Activated CD4-positive, CD25-positive, alpha-beta regulatory T cell treated with anti-CD3 and anti-CD28 coated beads, Interleukin-2, amount 50 U/mL, for 24 hours (primary cell): Measurements from ENCODE around the gene LPAR1.

Source experiments
- ATAC-seq, 2 donors: fragments of 150-1000 bp; cut with Tn5 transposase; one replicate each; pipeline ENCODE4 v1.10.0; 2021; ENCODE audit warnings: mild to moderate bottlenecking in 1 of 2, moderate library complexity in 1 of 2

LPAR1 gene

GRCh38 chr9:111037356-111037707, 938 bp downstream of the LPAR1 start:
- no peak for ATAC-seq

- ATAC-seq = no peak
Observed at GRCh38 chr9:111036946-111037345, 1.3 kb downstream of the LPAR1 start.

- ATAC-seq = no peak
Observed at GRCh38 chr9:111036429-111036789, 1.9 kb downstream of the LPAR1 start.

GRCh38 chr9:111035543-111036428, 2.5 kb downstream of the LPAR1 start:
- ATAC-seq = no peak

- ATAC-seq = no peak
Observed at GRCh38 chr9:111034898-111035539, 3.3 kb downstream of the LPAR1 start.

- ATAC-seq = no peak
Observed at GRCh38 chr9:111034170-111034897, 3.9 kb downstream of the LPAR1 start.

GRCh38 chr9:111030492-111030891, 7.8 kb downstream of the LPAR1 start:
- ATAC-seq = no peak

- ATAC-seq = no peak
Observed at GRCh38 chr9:111029260-111029659, 9.0 kb downstream of the LPAR1 start.

- no peak for ATAC-seq
Observed at GRCh38 chr9:111027798-111028197, 10.5 kb downstream of the LPAR1 start.

GRCh38 chr9:111023128-111023527, 15.1 kb downstream of the LPAR1 start:
- no peak for ATAC-seq

GRCh38 chr9:111020594-111020993, 17.7 kb downstream of the LPAR1 start:
- no peak for ATAC-seq

- no peak for ATAC-seq
Observed at GRCh38 chr9:111016426-111017045, 21.7 kb downstream of the LPAR1 start.

- ATAC-seq = no peak
Observed at GRCh38 chr9:111016016-111016415, 22.3 kb downstream of the LPAR1 start.

GRCh38 chr9:111013707-111014106, 24.6 kb downstream of the LPAR1 start:
- no peak for ATAC-seq

- no peak for ATAC-seq
Observed at GRCh38 chr9:111013250-111013649, 25.0 kb downstream of the LPAR1 start.

GRCh38 chr9:111008158-111009075, 29.9 kb downstream of the LPAR1 start:
- ATAC-seq = no peak

- ATAC-seq = no peak
Observed at GRCh38 chr9:111005746-111006470, 32.4 kb downstream of the LPAR1 start.

- ATAC-seq = no peak
Observed at GRCh38 chr9:111004936-111005335, 33.3 kb downstream of the LPAR1 start.

- ATAC-seq = no peak
Observed at GRCh38 chr9:111003182-111003581, 35.1 kb downstream of the LPAR1 start.

GRCh38 chr9:111001526-111001925, 36.7 kb downstream of the LPAR1 start:
- no peak for ATAC-seq

- no peak for ATAC-seq
Observed at GRCh38 chr9:111000202-111000601, 38.1 kb downstream of the LPAR1 start.
